Gastroesophageal sphincter (tissue), 4 donors: Measurements from ENCODE around the gene NDOR1. TPM values are rescaled to one million over a fixed set of nuclear protein-coding genes. Genes with fewer than 3 reads are reported as not detected.
A peak's percentile ranks its signal among the peaks of the same experiment; 100 is the strongest.
"Not testable (repeated sequence)": the region's sequence is repeated elsewhere in the genome, so short reads cannot be mapped to it uniquely, and the experiment has no call there.

ENCODE experiments used
- ATAC-seq: fragments of 150-250 bp; one replicate; pipeline ENCODE4 v1.9.1; 2016; ENCODE audit warnings: mild to moderate bottlenecking, moderate library complexity
- H3K27ac ChIP-seq, 4 donors: fragments of 200-600 bp; sonication (generic) in 3 of 4; 1 replicate in 3 of 4; 2 replicates in 1 of 4; pipeline ENCODE4 v1.5.1; 2016 to 2019
- H3K27me3 ChIP-seq: fragments of 200-600 bp; sonication (generic); one replicate; pipeline ENCODE4 v1.5.1; 2019
- H3K36me3 ChIP-seq, 2 donors: fragments of 200-600 bp; sonication (generic); one replicate each; pipeline ENCODE4 v1.5.1; 2019; ENCODE audit warnings: control low read depth in 1 of 2
- H3K4me1 ChIP-seq, 3 donors: fragments of 200-600 bp; sonication (generic); 1 replicate in 2 of 3; 2 replicates in 1 of 3; pipeline ENCODE4 v1.5.1; 2016 to 2019; ENCODE audit warnings: control low read depth in 2 of 3
- H3K4me3 ChIP-seq, 2 donors: fragments of 200-600 bp; sonication (generic); one replicate each; pipeline ENCODE4 v1.5.1; 2019; ENCODE audit warnings: mild to moderate bottlenecking in 1 of 2, moderate library complexity in 1 of 2
- H3K9me3 ChIP-seq, 3 donors: fragments of 200-600 bp; sonication (generic); one replicate each; pipeline ENCODE4 v1.5.1; 2017 to 2019; ENCODE audit warnings: control low read depth in 2 of 3
- CTCF ChIP-seq, 4 experiments: fragments of 200-600 bp in 2 of 4; fragments of 450-650 bp in 2 of 4; sonication (generic) in 1 of 4; IDR thresholded peaks; one replicate each; pipeline ENCODE4 v1.5.1; 2017 to 2019; ENCODE audit warnings: antibody characterized with exemption in 4 of 4, mild to moderate bottlenecking in 2 of 4, moderate library complexity in 2 of 4
- EP300 ChIP-seq: sonication (generic); formaldehyde crosslinking; IDR thresholded peaks from one replicate; pipeline ENCODE4 v1.6.1; 2017; ENCODE audit warnings: antibody characterized with exemption, mild to moderate bottlenecking
- POLR2A ChIP-seq, 2 donors: fragments of 450-650 bp; IDR thresholded peaks; one replicate each; pipeline ENCODE4 v1.6.1; 2017; ENCODE audit warnings: antibody characterized with exemption in 2 of 2, mild to moderate bottlenecking in 2 of 2, moderate library complexity in 1 of 2
- POLR2AphosphoS5 ChIP-seq: sonication (generic); formaldehyde crosslinking; IDR thresholded peaks from one replicate; pipeline ENCODE4 v1.6.1; 2017; ENCODE audit warnings: antibody characterized with exemption
- WGBS, 2 donors: methylation state at CpG; one replicate each; pipeline ENCODE4 v1.1.5; 2018; ENCODE audit warnings: low coverage in 1 of 2; 5-methylcytosine and 5-hydroxymethylcytosine counted together
- total RNA-seq, 4 donors: library from RNA; depleted of rRNA; stranded (reverse); fragments of >200 nt; gene quantifications; one replicate each; pipeline ENCODE4 v1.1.0, GENCODE V29; 2016

The NDOR1 gene
- total RNA-seq, 4 donors from 2014 or later, result 4.6 to 9.8 (median 7.6) TPM

- WGBS, 2 donors, result 82% methylated on average over 7 of the region's 15 CpGs; no CpG with 5 or more reads in 1 of the 2 donors
- ATAC-seq, result no peak
- TF ChIP-seq POLR2AphosphoS5 (no peak), CTCF (IDR thresholded peaks at IDR 0.05) (no peak), POLR2A (IDR thresholded peaks at IDR 0.05) (no peak), EP300 (no peak)
- Histone ChIP-seq H3K27ac (no peak overlapping the region), H3K27me3 (no peaks in the 10 kb centered on the region), H3K4me1 (peaks cover 0 to 34% (median 19%) of the 10 kb centered on the region in 3 donors), H3K9me3 (no peaks in the 10 kb centered on the region), H3K4me3 (peak overlapping the region in 1 of 2 donors; percentile 90), H3K36me3 (peaks cover 0 to 41% of the 10 kb centered on the region in 2 donors)
Observed at GRCh38 chr9:137256856-137257255, 51.4 kb downstream of the NDOR1 start.

- H3K27me3 ChIP-seq, H3K4me3 ChIP-seq, H3K27ac ChIP-seq, ATAC-seq, H3K9me3 ChIP-seq: not testable (repeated sequence)
- WGBS, 2 donors, result 46 to 53% methylated on average over 6 to 11 of the region's 15 CpGs
- Histone ChIP-seq H3K4me1 (peaks cover 0 to 10% (median 0%) of the 10 kb centered on the region in 3 donors), H3K36me3 (peaks cover 0 to 72% of the 10 kb centered on the region in 2 donors)
- peak in 2 of 4 experiments; percentile 36 to 59 for TF ChIP-seq CTCF (IDR thresholded peaks at IDR 0.05)
Observed at GRCh38 chr9:137262173-137262908, 56.8 kb downstream of the NDOR1 start.

GRCh38 chr9:137262909-137263285 is 57.4 kb downstream of the NDOR1 start:
- no peak for TF ChIP-seq CTCF (IDR thresholded peaks at IDR 0.05)
- TF ChIP-seq EP300, result no peak
- no peak for TF ChIP-seq POLR2AphosphoS5
- TF ChIP-seq POLR2A (IDR thresholded peaks at IDR 0.05), result no peak
- H3K27me3 ChIP-seq, result no peaks in the 10 kb centered on the region
- no peak for ATAC-seq
- WGBS, 2 donors, result 84 to 85% methylated on average over 9 to 14 of the region's 24 CpGs
- H3K4me3 ChIP-seq, result no peak overlapping the region
- peaks cover 0 to 73% of the 10 kb centered on the region in 2 donors for H3K36me3 ChIP-seq
- peaks cover 0 to 14% (median 0%) of the 10 kb centered on the region in 3 donors for H3K4me1 ChIP-seq
- no peaks in the 10 kb centered on the region for H3K9me3 ChIP-seq
- no peak overlapping the region for H3K27ac ChIP-seq

GRCh38 chr9:137263506-137263905 is 58.0 kb downstream of the NDOR1 start:
- no peak for TF ChIP-seq CTCF (IDR thresholded peaks at IDR 0.05)
- no peak for TF ChIP-seq POLR2AphosphoS5
- no peak for TF ChIP-seq EP300
- no peak for TF ChIP-seq POLR2A (IDR thresholded peaks at IDR 0.05)
- H3K27ac ChIP-seq, result no peak overlapping the region
- no peak for ATAC-seq
- no peaks in the 10 kb centered on the region for H3K9me3 ChIP-seq
- H3K4me3 ChIP-seq, result no peak overlapping the region
- 81 to 83% methylated on average over 3 to 5 of the region's 10 CpGs for WGBS, 2 donors
- H3K27me3 ChIP-seq, result no peaks in the 10 kb centered on the region
- H3K36me3 ChIP-seq, result peaks cover 0 to 70% of the 10 kb centered on the region in 2 donors
- H3K4me1 ChIP-seq, result peaks cover 0 to 20% (median 1%) of the 10 kb centered on the region in 3 donors

GRCh38 chr9:137264067-137264466 is 58.6 kb downstream of the NDOR1 start:
- no peak overlapping the region for H3K4me3 ChIP-seq
- no peak for ATAC-seq
- WGBS, 2 donors, result 95% methylated on average over 8 of the region's 22 CpGs; no CpG with 5 or more reads in 1 of the 2 donors
- H3K9me3 ChIP-seq, result no peaks in the 10 kb centered on the region
- H3K27me3 ChIP-seq, result no peaks in the 10 kb centered on the region
- H3K36me3 ChIP-seq, result peaks cover 0 to 70% of the 10 kb centered on the region in 2 donors
- no peak overlapping the region for H3K27ac ChIP-seq
- peaks cover 0 to 26% (median 6%) of the 10 kb centered on the region in 3 donors for H3K4me1 ChIP-seq
- TF ChIP-seq EP300 (no peak), POLR2A (IDR thresholded peaks at IDR 0.05) (no peak), CTCF (IDR thresholded peaks at IDR 0.05) (no peak), POLR2AphosphoS5 (no peak)
